K562 (cell line): ENCODE measurements around the gene HCFC1R1. TPM values are rescaled to one million over a fixed set of nuclear protein-coding genes. Genes with fewer than 3 reads are reported as not detected.

Experiments used
- ARNT ChIP-seq, 2 experiments: fragments of 450-650 bp; IDR thresholded peaks; 2 replicates each; pipeline ENCODE4 v1.6.1; 2016; ENCODE audit warnings: mild to moderate bottlenecking in 1 of 2
- ETV6 ChIP-seq, 3 experiments: fragments of 150-350 bp in 1 of 3; sonication (generic) in 1 of 3; formaldehyde crosslinking in 1 of 3; IDR thresholded peaks; 2 replicates each; pipeline versions ENCODE4 v1.6.1 to v1.8.0; 2014 to 2022; ENCODE audit warnings: borderline replicate concordance in 2 of 3, low read depth in 2 of 3, antibody characterized with exemption in 1 of 3, low read length in 1 of 3, mild to moderate bottlenecking in 1 of 3, missing genetic modification reagents in 1 of 3
- FOXK2 ChIP-seq, 2 experiments: fragments of 450-650 bp; IDR thresholded peaks in 1 of 2; conservative IDR thresholded peaks in 1 of 2; 2 replicates each; pipeline ENCODE4 v1.6.1; 2016; ENCODE audit warnings: low read depth in 2 of 2, mild to moderate bottlenecking in 1 of 2
- HDAC6 ChIP-seq: IDR thresholded peaks from 2 replicates; pipeline ENCODE4 v1.6.1; 2012; ENCODE audit warnings: low read depth, mild to moderate bottlenecking, control low read depth, inconsistent platforms, low read length, moderate library complexity
- NCOA6 ChIP-seq: fragments of 450-650 bp; IDR thresholded peaks from 2 replicates; pipeline ENCODE4 v1.6.1; 2017; ENCODE audit warnings: mild to moderate bottlenecking
- ZBED1 ChIP-seq: IDR thresholded peaks from 2 replicates; pipeline ENCODE4 v1.6.1; 2014
- ZNF589 ChIP-seq: fragments of 200-800 bp; sonication (Bioruptor generic); IDR thresholded peaks from 2 replicates; pipeline ENCODE4 v1.6.1; 2016; ENCODE audit warnings: low read depth, missing genetic modification characterization, missing compliant biosample characterization
- ZSCAN29 ChIP-seq: fragments of 450-650 bp; IDR thresholded peaks from 2 replicates; pipeline ENCODE4 v1.6.1; 2017
- polyA plus RNA-seq, 8 experiments: library from polyadenylated mRNA; depleted of rRNA in 4 of 8; stranded (reverse) in 5 of 8; unstranded in 3 of 8; fragments of >200 nt; fragmentation: Nextera tagmentation in 2 of 8; fragmentation: Illumina TruSeq in 1 of 8; extraction: Ambion mirVana in 2 of 8; extraction: Trizol in 1 of 8; gene quantifications; 2 replicates each; pipeline versions ENCODE4 v1.2.1 to v1.2.3, GENCODE V29; 2011 to 2014; ENCODE audit warnings: inconsistent platforms in 1 of 8, missing spikeins in 1 of 8
- total RNA-seq, 7 experiments: library from RNA; depleted of rRNA in 6 of 7; stranded (reverse); fragments of >200 nt in 6 of 7; fragmentation: Illumina TruSeq in 2 of 7; extraction: Trizol in 2 of 7; gene quantifications; 2 replicates each; pipeline versions ENCODE4 v1.2.1 to v1.2.3, GENCODE V29; 2011 to 2021; ENCODE audit warnings: low replicate concordance in 1 of 7
- TF ChIP-seq, protein P1 (sequence below), 2 experiments: fragments of 450-650 bp in 1 of 2; IDR thresholded peaks; 2 replicates each; pipeline ENCODE4 v1.6.1; 2011 to 2017; ENCODE audit warnings: low read depth in 2 of 2, antibody characterized with exemption in 1 of 2, borderline replicate concordance in 1 of 2, low read length in 1 of 2, mild to moderate bottlenecking in 1 of 2, mixed read lengths in 1 of 2; ENCODE audit not compliant: control insufficient read depth in 1 of 2
- TF ChIP-seq, protein P2 (sequence below), 2 experiments: fragments of 250-450 bp in 1 of 2; fragments of 450-650 bp in 1 of 2; sonication (Bioruptor Pico) in 1 of 2; IDR thresholded peaks; 2 replicates each; pipeline versions ENCODE4 v1.6.1 to v1.8.0; 2016 to 2021; ENCODE audit warnings: mild to moderate bottlenecking in 2 of 2, moderate library complexity in 2 of 2, missing compliant biosample characterization in 1 of 2, missing genetic modification characterization in 1 of 2
- TF ChIP-seq, protein P3 (sequence below), 2 experiments: fragments of 200-800 bp in 1 of 2; sonication (Bioruptor generic) in 1 of 2; sonication (generic) in 1 of 2; formaldehyde crosslinking in 1 of 2; IDR thresholded peaks in 1 of 2; conservative IDR thresholded peaks in 1 of 2; 2 replicates each; pipeline versions ENCODE4 v1.5.0 to v1.6.1; 2016 to 2020; ENCODE audit warnings: missing compliant biosample characterization in 1 of 2, missing genetic modification characterization in 1 of 2, missing genetic modification reagents in 1 of 2
- TF ChIP-seq, protein P4 (sequence below): fragments of 450-650 bp; IDR thresholded peaks from 2 replicates; pipeline ENCODE4 v1.6.1; 2017; ENCODE audit warnings: antibody characterized with exemption, mild to moderate bottlenecking
- TF ChIP-seq, protein P5 (sequence below): fragments of 450-650 bp; formaldehyde crosslinking; IDR thresholded peaks from 2 replicates; pipeline ENCODE4 v1.4.0; 2022; ENCODE audit warnings: mild to moderate bottlenecking, moderate library complexity

The HCFC1R1 gene
- total and polyA plus RNA-seq, 9 of the 15 experiments (the other 6 are each of a cell fraction or from before 2014, with no cell fraction given): 2.2 to 29.0 (median 11.2) TPM

DNA sequence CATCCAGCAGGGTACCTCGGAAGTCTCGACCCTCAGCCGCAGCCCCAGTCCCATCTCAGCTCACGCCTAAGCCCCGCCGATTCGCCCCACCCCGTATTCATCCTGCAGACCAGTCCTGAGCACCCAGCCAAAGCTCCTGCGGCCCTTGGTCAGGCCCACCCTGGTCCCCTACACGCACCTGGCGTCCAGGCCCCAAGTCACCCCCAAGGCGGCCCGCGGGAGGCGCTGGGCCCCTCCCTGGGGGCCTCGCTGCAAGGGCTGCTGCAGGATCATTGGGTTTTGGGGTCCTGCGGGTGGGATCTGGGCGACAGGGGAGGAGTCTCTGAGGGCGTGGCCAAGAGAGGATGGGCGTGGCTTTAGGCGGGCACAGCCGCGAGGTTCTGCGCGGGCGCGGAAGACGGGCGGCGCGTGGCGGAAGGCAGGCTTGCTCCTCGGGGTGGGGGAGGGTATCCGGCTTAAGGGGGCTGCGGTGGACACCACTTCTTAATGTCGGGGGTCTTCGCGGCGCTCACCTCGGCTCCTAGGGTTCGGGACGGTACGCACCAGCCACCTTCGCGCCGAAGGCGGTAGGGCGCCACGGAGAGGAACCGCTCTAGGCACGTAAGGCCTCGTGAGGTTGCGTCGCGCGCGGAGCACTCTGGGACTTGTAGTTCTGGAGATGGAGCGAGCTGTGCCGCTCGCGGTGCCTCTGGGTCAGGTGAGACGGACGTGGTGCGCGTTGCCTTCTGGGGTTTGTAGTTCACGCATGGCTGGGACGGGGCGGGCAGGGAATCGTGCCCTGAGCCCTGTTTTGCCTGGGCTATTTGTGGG lies at the start of gene HCFC1R1, which contains the start of gene THOC6 (continued):
- TF ChIP-seq, protein P1, sequence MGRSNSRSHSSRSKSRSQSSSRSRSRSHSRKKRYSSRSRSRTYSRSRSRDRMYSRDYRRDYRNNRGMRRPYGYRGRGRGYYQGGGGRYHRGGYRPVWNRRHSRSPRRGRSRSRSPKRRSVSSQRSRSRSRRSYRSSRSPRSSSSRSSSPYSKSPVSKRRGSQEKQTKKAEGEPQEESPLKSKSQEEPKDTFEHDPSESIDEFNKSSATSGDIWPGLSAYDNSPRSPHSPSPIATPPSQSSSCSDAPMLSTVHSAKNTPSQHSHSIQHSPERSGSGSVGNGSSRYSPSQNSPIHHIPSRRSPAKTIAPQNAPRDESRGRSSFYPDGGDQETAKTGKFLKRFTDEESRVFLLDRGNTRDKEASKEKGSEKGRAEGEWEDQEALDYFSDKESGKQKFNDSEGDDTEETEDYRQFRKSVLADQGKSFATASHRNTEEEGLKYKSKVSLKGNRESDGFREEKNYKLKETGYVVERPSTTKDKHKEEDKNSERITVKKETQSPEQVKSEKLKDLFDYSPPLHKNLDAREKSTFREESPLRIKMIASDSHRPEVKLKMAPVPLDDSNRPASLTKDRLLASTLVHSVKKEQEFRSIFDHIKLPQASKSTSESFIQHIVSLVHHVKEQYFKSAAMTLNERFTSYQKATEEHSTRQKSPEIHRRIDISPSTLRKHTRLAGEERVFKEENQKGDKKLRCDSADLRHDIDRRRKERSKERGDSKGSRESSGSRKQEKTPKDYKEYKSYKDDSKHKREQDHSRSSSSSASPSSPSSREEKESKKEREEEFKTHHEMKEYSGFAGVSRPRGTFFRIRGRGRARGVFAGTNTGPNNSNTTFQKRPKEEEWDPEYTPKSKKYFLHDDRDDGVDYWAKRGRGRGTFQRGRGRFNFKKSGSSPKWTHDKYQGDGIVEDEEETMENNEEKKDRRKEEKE (IDR thresholded peaks at IDR 0.05; ENCODE audit: borderline replicate concordance in 1 of 2, control insufficient read depth in 1 of 2, low read depth in 2 of 2, low read length in 1 of 2): peak in 1 of 2 experiments; percentile 58; a peak in 2 of 4 replicates
- TF ChIP-seq ETV6 (IDR thresholded peaks at IDR 0.05; ENCODE audit: borderline replicate concordance in 1 of 2, low read depth in 2 of 2, low read length in 1 of 2) (peak in 1 of 2 experiments; percentile 10; a peak in 1 of 4 replicates), ETV6 (CRISPR knock-in tag; IDR thresholded peaks at IDR 0.05; ENCODE audit: borderline replicate concordance) (no peak), NCOA6 (peak; percentile 81), ZSCAN29 (peak; percentile 62; the same call in 1 of the 2 replicates), ZBED1 (peak; percentile 74; the same call in 1 of the 2 replicates), ARNT (IDR thresholded peaks at IDR 0.05) (no peak), FOXK2 (conservative IDR thresholded peaks at IDR 0.05 in 1 of 2, IDR thresholded peaks at IDR 0.05 in 1 of 2; ENCODE audit: low read depth in 2 of 2) (0 out of 4 replicates have a peak, but pooled peaks of 1 of the 2 experiments have one; percentile 9), ZNF589 (CRISPR knock-in tag) (no peak), HDAC6 (peak; percentile 46; the same call in 1 of the 2 replicates)
- TF ChIP-seq, protein P2, sequence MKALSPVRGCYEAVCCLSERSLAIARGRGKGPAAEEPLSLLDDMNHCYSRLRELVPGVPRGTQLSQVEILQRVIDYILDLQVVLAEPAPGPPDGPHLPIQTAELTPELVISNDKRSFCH (CRISPR knock-in tag; IDR thresholded peaks at IDR 0.05): no peak
- TF ChIP-seq, protein P2 (tag; IDR thresholded peaks at IDR 0.05): peak; percentile 83
- TF ChIP-seq, protein P3, sequence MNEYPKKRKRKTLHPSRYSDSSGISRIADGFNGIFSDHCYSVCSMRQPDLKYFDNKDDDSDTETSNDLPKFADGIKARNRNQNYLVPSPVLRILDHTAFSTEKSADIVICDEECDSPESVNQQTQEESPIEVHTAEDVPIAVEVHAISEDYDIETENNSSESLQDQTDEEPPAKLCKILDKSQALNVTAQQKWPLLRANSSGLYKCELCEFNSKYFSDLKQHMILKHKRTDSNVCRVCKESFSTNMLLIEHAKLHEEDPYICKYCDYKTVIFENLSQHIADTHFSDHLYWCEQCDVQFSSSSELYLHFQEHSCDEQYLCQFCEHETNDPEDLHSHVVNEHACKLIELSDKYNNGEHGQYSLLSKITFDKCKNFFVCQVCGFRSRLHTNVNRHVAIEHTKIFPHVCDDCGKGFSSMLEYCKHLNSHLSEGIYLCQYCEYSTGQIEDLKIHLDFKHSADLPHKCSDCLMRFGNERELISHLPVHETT (CRISPR knock-in tag; conservative IDR thresholded peaks at IDR 0.05 in 1 of 2, IDR thresholded peaks at IDR 0.05 in 1 of 2): peak in 1 of 2 experiments; percentile 73; a peak in 2 of 4 replicates
- TF ChIP-seq, protein P4, sequence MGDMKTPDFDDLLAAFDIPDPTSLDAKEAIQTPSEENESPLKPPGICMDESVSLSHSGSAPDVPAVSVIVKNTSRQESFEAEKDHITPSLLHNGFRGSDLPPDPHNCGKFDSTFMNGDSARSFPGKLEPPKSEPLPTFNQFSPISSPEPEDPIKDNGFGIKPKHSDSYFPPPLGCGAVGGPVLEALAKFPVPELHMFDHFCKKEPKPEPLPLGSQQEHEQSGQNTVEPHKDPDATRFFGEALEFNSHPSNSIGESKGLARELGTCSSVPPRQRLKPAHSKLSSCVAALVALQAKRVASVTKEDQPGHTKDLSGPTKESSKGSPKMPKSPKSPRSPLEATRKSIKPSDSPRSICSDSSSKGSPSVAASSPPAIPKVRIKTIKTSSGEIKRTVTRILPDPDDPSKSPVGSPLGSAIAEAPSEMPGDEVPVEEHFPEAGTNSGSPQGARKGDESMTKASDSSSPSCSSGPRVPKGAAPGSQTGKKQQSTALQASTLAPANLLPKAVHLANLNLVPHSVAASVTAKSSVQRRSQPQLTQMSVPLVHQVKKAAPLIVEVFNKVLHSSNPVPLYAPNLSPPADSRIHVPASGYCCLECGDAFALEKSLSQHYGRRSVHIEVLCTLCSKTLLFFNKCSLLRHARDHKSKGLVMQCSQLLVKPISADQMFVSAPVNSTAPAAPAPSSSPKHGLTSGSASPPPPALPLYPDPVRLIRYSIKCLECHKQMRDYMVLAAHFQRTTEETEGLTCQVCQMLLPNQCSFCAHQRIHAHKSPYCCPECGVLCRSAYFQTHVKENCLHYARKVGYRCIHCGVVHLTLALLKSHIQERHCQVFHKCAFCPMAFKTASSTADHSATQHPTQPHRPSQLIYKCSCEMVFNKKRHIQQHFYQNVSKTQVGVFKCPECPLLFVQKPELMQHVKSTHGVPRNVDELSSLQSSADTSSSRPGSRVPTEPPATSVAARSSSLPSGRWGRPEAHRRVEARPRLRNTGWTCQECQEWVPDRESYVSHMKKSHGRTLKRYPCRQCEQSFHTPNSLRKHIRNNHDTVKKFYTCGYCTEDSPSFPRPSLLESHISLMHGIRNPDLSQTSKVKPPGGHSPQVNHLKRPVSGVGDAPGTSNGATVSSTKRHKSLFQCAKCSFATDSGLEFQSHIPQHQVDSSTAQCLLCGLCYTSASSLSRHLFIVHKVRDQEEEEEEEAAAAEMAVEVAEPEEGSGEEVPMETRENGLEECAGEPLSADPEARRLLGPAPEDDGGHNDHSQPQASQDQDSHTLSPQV: peak; percentile 47; the same call in 1 of the 2 replicates
- TF ChIP-seq, protein P5, sequence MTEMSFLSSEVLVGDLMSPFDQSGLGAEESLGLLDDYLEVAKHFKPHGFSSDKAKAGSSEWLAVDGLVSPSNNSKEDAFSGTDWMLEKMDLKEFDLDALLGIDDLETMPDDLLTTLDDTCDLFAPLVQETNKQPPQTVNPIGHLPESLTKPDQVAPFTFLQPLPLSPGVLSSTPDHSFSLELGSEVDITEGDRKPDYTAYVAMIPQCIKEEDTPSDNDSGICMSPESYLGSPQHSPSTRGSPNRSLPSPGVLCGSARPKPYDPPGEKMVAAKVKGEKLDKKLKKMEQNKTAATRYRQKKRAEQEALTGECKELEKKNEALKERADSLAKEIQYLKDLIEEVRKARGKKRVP (CRISPR knock-in tag): peak; percentile 85
